NCI-H345 (cell line): ENCODE measurements around the gene SEL1L.
"Not testable (repeated sequence)": the region's sequence is repeated elsewhere in the genome, so short reads cannot be mapped to it uniquely, and the experiment has no call there.

Source experiments
- DNase-seq: peaks from one replicate; lab custom pipeline; 2025; lab: John Stamatoyannopoulos, UW

The SEL1L gene

DNA sequence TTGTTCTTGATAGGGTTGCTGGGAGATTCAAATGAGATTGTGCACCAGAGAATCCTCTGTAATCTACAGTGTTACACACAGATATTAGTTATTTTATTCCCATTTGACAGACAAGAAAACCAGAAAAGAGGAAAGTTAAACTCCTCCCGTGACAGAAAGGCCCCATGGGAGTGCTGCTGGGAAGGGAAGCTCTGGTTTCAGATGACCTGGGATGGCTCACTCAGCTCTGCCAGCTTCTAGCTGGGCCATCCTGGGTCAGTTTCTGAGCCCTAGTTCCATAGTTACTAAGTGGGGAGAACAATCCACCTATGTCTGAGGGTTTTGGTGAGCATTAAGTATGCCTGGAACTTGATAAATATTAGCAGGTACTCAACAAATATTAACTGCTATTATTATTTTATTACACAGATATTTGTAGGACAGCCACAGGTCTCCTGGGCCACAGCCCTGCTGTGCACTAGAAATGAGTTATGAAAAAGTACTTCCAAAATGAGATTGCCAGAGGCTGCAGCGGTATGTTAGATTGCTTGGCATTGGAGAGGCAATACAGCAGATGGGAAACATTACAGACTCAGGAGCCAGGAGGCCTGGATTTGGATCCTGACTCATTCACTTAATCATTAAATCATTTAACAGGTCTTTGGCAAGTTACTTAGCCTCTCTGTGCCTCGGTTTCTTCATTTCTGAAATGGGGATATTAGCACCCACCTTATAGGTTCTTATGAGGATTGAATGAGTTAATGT is 86.5 kb downstream of the SEL1L start:
- DNase-seq = no peak

DNA sequence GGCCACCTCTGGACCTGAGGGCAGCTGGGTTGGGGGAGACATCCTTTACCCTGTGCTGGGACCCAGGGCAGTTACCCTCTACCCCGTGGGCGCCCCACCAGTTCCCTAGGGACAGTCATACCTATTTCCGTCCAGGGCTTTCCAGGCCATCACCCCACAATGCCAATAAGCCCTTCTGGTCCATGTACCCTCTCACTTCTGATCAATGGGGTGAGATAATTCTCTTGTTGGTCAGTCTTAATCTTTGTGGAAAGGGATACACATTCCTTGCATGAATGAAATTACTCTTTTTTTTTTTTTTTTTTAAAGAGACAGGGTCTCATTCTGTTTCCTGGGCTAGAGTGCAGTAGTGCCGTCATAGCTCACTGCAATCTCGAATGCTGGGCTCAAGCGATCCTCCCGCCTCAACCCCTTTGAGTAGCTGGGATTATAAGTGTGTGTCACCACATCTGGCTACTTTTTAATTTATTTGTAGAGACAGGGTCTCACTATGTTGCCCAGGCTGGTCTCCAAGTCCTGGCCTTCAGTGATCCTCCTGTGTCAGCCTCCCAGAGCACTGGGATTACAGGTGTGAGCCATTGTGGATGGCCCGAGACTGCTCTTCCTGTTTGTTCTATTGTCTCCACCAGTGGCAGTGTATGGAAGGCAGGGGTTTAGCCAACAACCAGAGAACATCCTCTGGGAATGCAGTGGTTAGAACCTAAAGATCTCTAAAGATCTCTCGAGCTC is 87.2 kb downstream of the SEL1L start:
- no peak for DNase-seq

DNA sequence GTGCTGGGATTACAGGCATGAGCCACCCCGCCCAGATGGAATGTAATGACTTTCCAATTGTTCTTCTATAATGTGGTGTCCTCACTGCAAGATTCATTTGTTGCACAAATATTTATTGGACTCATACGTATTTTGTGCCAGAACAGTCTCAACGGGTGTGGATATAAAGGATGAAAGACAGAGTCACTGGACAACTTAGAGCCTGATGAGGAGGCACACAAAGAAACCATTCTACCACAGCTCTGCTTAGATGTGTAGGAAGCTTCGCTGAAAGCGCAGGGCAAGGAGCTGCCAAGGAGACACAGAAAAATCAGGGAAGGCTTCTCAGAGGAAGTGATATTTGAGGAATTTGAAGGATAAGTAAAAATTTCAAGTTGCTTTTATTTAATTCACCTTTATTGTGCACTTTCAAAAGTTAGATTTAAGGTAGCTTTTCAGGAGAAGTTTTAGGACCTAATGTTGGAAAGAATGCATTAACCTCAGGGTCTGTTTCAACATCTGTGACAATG is 92.0 kb downstream of the SEL1L start:
- DNase-seq = no peak

DNA sequence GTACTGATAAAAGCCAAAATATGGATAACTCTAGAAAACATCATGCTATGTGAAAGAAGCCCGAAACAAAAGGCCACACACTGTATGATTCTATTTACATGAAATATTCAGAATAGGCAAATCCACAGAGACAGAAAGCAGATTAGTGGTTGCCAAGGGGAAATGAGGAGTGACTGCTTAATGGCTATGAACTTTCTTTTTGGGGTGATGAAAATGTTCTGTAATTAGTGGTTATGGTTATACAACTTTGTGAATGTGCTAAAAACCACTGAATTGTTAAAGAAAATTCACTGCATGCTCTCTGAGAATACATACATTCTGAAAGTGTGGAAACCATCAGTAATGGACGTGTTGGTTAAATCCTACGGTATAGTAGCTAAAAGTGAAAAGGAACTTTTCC is 93.6 kb downstream of the SEL1L start:
- no peak for DNase-seq

DNA sequence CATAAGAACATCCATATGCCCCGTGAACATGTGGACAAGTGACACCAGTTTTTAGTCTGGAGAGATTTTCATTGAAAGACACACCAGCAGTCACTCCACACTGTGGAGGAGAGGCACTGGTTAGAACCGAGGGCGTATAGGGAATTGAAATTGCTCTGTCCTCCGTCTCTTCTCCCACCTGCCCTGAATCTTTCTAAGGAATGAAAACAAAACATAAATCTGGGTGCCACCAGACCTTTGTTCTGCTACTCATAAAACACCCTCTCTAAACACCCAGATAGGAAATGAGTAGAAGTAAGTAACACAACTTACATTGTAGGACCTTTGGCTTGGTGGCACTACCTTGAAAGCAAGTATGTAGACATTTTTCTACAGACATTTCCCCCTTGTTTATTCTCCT is 96.4 kb downstream of the SEL1L start:
- DNase-seq = no peak

DNA sequence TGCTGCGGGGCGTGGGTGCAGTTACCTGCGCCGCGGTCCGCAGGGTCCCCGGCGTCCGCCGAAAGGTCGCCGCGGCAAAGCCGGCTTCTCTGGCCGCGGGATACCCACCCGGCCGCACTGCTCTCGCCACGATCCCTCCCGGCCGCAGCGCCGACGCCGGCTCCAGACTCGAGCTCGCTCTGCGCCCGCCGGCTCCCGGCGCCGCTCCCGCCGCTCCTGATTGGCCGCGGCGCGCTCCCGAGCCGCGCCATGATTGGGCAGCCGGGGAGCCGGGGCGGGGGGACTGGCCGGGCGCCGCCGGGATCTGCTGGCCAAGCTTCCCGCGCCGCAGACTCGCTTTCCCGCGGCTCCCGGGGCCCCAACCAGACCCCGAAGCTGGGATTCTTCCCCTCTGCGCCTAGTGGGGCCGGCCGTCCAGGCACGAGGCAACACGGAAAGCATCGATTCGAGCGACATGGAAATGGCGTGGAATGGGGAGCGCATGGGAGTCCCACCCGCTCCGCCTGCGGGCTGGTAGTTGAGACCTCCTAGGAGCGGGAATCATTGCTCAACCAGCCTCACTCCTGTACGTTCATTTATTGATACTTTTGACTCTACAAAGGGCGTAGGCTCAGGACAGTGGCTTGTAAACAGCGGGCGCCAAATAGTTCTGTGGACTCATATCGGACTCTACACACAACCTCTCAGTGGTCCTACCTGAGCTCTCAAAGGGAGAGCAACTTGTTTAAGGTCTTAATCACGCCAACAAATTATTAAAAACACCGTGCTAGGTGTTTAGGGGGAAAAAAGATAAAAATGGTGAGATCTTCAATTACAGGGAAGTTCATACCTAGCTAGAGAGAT is 97.1 kb downstream of the SEL1L start:
- peak; percentile 93 for DNase-seq

DNA sequence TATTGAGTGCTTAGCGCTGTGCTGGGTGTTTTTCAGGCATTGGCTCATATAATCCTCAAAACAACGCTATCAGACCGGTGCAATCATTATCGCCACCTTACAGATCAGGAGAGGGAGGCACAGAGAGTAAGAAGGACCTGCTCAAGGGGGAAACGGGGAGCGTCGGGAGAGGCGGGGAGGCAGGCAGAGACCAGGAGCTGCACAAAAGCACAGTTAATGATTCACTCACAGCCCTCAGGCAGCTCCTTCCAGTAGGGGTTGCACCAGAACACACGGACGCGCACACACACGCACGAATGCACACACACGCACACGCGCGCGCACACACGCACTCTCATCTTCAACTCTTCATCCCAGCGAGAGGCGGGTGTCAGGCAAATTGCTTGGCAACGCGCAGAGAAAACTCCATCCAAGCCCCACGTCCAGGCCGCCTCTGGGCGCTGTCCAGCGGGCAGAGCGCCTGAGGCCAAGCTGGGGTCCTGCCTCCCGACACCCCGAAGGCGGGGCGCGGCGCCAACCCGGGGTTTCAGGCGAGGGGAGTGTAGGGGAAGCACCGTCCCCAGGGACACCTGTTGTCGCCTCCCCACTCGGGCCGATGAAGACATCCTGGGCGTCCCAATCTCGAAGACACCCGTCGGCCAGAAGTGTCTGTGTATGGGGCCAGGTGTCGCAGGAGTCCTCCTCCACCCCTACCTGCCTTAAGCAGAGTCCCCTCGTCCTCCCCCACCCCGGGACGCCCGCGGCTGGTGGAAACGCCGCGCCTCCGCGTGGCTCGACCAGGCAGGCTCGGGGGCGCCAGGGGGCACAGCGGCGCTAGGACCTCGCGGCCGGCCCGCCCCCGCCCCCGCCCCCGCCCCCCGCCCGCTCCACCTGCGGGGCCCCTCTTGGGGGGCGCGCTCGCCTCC is 98.0 kb downstream of the SEL1L start:
- DNase-seq = peak; percentile 71

DNA sequence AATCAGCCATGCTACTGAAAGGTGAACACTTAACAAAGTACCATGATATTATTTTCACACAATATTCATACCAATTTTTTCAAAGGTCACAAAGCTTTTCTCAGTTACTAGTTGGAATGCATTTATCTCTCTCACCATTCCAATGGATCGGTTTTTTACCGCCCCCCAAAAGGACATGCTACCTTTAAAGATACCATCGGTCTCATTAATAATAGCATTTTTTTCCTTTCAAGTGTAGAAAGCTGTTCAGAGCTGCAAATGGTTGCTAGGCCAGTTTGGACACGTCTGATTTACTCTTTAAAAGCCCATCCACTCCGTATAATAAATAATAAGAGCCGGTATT is 98.6 kb downstream of the SEL1L start:
- DNase-seq = no peak

DNA sequence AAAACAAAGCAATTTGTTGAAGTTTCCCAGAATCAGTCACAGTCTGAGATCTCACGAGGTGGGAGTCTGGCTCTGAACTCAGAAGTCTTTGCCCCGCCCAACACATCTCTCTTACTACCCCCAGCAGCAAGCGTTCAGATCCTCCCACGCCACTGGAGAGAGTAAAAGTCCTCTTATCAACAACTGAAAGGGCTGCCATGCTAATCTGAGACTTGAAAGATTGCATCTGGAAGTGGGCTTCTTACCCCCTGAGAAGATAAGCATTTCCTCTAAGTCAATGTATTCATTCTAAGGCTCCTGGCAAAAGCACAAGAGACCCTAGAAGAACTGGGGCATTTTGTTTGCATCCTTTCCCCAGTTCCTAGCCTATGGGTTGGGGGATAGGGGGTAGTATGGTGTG is 99.4 kb downstream of the SEL1L start:
- DNase-seq = no peak

DNA sequence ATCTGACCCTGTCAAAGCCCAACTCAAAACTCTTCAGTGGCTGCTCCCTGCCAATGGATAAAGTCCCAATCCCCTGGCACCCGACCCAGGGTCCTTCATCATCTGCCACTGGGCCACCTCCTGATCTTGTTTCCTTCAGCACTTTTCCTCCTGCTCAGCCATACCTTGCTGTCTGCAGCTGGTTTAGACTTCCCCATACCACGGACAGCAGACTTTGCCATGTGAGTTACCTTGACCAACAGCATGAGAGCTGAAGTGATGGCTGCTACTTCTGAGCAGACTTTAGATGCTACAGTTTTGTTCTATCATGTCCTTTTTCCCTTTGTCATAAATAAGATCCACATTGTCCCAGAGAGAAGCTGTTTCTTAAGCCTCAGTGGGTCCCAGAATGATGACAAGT is 100.3 kb downstream of the SEL1L start:
- DNase-seq = no peak

DNA sequence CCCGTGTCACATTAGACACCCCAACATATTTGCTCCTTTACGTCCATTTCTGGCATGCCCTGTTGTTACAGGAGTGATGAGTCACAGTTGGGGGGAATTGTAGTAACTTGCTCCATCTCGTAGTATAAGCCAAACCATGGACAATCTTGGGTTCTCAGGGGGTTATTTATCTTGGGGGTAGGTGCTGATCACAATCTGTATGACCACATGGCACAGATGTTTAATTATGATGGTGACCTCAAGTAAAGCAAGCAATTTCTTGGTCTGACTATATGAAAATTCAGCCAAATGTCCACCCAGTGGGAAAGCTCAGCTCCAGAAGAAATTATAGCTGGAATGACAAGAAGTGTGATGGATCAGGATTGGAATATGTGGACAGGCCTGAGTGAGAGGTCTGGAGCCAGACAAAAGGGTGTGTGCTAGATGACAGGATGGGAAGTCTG is 101.4 kb downstream of the SEL1L start:
- DNase-seq = no peak

DNA sequence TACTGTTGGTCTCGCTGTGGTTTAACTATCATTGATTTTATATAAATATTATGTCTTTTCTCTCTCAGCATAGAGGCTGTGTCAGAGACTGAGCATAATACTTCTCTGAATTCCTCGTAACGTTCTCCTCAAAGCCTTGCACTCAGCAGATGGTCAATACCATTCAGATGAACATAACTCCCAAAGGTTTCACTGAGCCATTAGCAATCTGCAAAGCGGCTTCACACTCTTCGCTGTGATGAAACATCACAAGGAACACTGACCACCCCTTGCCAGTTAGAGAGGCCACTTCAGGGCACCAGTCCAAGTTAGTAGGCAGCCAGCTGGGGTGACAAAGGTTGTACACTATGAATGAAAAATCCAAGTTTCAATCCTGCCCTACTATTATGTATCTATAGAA is 103.4 kb downstream of the SEL1L start:
- DNase-seq = no peak

DNA sequence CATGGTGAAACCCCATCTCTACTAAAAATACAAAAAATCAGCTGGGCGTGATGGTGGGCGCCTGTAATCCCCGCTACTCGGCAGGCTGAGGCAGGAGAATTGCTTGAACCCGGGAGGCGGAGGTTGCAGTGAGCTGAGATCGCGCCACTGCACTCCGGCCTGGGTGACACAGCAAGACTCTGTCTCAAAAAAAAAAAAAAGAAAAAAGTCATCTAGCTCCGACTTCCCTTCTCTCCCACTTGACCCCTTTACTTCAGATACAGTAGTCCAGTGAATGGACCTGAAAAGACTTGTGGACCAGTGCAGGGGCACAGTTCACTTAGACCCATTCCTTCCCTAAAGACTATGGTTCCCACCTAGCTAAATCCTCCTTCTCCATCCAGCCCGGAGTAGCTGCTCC is 103.9 kb downstream of the SEL1L start:
- not testable (repeated sequence) for DNase-seq

DNA sequence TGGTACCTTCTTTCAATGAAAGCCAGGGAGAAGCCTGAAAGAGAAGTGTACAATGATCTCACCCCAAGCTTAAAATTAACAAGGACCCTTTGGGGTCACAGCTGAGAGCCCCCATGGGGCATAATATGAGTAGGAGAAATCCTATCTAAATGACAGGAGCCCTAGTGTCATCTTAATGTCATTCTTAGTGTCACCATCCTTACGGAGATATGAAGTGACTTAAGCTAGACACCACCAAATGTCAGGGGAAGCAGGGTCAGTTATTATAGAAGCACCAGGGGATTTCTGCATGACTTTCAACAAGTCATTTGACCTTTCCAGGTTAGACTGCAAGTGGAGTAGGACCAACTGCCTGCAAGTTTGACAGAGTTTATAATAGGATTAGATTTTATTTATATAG is 104.6 kb downstream of the SEL1L start:
- no peak for DNase-seq

DNA sequence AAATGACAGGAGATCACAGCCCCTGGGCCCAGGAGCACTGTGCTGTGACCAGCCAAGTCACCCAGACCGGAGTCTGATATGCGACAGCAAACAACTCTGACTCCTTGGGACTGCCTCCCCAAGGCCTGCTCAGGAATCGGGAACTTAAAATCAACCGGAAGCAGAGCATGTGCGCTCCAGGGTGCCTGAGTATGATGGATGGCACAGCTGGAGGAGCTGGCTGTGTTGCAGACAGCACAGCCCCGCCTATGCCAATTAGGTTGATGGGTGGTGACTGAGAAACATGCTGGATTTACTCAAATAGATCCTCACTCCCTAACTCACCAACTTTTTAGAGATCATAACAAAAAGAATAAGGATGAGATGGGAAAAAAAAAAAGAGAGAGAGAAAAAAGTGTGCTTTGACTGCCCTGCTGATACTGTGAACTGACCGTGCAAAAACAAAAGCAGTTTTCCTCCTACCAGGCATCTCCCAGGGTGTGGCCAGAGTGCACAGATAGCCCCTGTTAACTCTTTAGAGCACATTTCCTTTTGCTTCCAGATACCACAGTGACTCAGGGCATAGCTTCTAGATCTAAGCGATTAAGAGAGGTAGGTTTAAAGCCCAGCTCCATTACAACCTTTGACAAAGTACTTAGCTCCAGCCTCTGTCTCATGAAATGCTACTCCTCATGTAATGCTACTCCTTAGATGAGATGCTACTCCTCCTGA is 106.2 kb downstream of the SEL1L start:
- DNase-seq = no peak

DNA sequence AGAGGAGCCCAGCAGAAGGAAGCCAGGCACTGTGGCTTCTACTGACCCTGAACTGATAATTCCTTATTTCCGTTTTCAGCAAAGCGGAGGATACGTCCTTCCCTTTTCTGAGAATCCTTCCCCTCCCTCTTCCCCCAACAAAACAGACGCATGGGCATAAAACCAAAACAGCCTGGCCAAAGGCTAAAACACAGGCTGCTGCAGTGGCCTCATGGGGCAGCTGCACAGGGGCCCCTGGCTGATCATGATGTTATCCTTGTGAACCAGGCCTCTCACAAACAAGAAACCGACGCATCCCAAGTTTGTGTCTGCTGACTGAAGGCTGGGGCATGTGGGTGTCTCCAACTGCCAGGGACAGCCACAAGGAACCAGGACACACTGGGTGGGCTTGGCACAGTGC is 110.1 kb downstream of the SEL1L start:
- no peak for DNase-seq
